HG03108 (cell line): Measurements from ENCODE around the gene GZF1.

Experiments used
- ATAC-seq: cut with Tn5 transposase; IDR thresholded peaks from one replicate; pipeline ENCODE4 v1.9.1; 2021; ENCODE audit warnings: moderate library complexity; ENCODE audit not compliant: unreplicated experiment

The GZF1 gene

DNA sequence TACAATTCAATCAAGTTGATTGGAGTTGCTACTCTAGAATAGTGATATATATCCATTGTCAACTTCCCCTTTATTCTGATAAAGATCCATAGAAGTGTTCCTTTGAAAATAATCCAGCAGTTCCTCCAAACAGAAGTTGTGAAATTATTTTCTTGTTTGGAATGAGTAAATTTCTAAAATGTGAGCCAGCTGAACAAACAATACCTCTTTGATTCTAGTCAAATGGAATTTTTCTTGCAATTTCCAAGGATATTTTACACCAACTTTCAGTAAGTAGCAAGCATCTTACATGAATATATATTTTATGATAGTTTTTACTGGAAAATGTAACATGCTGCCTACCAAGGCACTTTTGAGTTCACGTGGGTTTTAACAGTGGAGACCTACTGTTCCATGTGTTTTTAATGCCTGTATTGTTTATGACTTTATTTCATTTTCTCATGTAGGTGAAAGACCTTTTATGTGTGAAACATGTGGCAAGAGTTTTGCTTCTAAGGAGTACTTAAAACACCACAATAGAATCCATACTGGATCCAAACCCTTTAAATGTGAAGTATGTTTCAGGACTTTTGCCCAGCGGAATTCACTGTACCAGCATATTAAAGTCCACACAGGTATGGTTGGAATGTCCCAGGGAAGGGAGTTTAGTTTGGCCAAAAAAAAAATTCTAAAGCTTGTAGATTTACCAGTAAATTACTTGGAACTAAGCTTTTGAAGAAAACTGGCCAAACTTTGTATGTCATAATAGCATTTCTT, 6.5 kb downstream of the GZF1 start:
- no peak for ATAC-seq

DNA sequence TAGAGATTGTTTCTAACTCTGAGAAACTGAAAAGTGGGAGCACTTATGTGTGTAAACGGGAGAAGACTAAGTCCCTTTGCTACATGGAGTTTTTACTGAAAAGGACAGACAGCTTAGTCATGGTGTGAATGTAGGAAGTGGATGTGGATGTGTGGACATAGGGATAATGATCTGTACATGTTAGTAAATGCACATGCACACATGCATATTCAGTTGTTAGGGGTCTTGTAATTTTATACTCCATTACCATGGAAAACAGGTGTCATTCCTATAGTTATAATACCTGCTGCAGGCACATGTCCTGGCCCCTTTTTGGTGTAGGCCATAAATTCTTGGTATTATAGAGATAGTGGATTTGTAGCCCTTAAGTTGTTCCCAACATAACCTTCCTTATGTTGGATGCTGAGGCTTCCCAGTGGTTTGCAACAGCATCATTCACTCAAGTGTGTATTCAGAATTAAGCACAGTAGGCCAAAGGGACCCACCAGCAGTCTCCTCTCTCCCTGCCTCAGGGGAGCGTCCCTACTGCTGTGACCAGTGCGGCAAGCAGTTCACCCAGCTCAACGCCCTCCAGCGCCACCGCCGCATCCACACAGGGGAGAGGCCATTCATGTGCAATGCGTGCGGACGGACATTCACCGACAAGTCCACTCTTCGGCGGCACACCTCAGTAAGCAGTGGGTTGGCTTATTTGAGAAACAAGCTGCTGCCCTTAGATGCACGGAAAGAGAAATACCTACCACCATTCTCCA, 7.3 kb downstream of the GZF1 start:
- ATAC-seq: no peak

DNA sequence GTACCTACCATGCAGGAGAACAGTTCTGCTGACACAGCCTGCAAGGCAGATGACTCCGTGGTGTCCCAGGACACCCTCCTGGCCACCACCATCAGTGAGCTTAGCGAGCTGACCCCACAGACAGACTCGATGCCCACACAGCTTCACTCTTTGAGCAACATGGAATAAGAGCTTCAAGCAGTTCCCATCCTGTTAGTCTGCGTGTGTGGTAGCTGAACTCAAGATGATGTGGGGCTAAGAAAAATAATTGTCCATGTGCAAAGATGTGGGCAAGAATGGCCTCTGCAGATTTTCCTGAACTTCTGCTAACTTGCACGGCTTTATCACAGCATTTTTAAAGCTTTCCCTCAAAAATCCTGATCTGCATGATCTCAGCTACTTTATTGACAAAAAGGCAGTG, 8.3 kb downstream of the GZF1 start:
- ATAC-seq: no peak

DNA sequence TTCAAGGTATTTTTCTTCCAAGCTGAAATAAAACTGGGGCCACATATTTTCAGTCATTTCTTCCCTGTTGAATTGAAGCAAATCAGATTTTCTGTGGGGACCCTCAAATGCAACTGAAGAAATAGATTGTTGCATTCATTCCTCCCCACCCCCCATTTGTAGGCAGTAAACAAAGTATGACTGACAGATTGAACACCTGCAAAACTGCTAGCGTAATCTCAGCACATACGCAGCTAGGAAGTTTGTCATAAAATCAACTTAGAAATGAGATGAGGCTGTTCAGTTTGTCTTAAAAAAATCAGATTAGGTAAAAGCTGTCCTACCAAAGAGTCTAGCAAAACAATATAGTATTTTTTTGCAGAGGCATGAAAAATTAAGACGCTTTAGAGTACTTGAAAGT, 8.9 kb downstream of the GZF1 start:
- ATAC-seq: no peak

DNA sequence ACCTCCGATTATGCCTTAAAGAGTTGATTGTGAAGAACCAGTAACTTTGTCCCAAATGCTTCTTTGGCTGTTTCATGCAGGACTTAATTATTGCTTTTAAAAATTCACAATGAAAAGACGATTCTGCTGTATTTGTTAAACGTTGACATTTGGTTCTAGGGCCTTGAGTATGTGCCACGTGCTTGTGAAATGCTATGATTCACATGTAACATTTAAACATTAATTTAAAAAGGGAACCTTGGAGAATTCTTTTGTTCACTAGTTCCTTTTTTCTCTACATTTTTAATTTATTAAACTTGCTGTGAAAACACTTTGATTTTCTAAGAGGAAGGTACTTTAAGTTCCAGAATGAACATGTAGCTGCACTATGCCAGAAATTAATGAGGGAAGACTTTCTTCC, 9.5 kb downstream of the GZF1 start:
- no peak for ATAC-seq

DNA sequence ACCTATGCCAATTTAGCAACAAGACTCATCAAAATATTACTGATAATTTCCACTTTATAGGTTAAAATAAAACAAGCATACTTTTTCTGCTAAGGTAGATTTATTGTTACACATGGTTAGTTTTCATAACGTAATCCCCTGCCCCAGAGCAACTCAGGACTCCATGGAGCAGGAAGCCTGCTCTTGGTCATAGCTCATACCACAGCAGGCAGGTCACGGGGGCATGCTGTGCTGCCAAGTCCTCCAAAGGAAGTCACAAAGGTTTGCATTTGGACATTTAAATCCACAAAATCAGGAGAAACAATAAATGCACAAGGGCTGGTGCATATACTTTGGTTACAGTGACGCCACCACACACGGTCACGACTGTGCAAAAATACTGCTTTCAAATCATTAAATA, 12.5 kb downstream of the GZF1 start:
- ATAC-seq: no peak

DNA sequence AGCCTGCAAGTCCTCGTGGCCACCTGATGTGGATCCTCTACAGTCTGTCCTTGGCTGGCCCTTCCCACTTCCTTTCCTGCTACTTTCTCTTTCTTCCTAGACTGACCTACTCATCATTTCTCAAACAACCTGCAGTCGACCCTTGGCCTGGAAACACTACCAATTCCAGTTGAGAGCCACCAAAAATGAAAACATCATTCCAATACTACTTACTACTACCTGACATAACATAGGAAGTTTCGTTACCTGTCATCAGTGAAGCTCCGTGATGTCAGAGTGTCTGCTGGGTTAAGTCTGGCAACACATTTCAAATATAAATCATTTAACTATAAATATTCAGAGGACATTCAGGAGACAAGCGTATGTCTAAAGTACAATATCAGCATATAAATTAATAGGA, 13.8 kb downstream of the GZF1 start:
- ATAC-seq: no peak

DNA sequence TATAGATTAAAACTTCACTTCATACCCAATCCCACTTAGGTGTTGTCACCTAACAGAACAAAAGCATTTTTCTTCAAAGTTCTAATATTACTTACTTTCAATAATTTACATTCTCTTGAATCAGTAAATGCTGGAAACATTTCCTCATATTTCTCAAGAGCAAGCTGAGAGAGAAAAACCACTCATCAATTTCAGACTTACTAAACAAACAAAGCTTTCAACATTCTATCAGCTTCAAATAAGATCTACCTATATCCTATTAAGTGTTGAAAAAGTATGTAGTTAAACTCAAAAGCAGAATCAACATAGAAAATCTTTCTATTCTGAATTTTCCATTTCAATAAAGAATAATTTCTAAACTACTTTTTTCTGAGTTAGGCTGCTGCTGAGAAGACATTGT, 17.8 kb downstream of the GZF1 start:
- ATAC-seq: no peak

DNA sequence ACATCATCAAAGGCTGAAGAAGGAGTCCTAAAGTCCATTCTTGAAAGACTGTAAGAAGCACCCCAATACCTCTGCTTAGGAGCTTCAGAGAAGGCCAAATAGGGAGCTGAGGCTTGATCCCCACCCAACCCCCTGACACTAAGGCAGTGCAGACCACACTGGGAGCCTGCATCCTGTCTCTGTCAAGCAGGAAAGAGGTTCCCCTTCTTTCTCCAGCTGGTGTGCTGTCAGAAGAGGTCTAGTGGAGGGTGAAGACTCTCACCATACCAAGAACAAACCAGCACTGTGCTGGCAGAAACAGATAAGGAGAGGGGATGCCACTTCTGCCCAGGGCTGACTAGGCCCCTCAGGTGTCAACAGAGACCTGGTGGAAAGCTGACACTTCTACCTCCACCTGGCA, 19.9 kb downstream of the GZF1 start:
- no peak for ATAC-seq

DNA sequence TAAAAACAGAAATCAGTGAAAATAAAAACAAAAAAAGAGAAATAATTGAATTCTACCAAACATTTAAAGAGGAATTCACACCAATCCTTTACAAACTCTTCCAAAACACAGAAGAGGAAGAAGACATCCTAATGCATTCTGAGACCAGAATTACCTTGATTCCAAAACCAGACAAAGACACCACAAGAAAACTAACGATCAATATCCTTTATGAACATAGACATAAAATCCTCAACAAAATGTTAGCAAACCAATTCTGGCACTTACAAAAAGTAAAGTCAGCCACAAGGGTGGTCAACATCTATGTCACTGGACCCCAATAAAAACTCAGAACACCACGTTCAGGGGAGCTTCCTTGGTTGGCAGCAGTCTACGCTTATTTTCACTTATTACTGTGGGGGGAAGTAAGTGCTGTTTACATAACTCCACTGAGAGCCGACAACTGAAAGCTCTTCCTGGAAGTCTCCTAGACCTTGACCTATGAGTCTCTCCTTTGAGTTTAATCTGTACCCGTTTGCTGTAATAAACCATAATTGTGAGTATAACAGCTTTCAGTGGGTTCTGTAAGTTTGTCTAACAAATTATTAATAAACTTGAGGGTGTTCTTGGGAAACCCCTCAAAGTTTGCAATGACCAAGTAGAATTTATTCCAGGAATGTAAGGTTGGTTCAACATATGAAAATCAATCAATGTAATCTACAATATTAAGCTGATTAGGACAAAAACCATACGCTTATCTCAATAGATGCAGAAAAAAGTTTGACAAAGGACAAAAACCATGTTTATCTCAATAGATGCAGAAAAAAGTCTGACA, 24.5 kb downstream of the GZF1 start:
- no peak for ATAC-seq

DNA sequence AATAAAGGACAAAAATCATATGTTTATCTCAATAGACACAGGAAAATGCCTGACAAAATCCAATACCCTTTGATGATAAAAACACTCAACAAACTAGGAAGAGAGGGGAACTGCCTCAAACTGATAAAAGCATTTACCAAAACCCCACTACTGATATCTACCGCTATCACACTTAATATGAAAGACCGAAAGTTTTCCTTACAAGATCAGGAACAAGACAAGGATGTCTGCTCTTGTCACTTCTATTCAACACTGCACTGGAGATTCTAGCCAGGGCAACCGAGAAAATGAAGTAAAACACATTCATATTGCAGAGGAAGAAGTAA, 25.1 kb downstream of the GZF1 start:
- no peak for ATAC-seq

DNA sequence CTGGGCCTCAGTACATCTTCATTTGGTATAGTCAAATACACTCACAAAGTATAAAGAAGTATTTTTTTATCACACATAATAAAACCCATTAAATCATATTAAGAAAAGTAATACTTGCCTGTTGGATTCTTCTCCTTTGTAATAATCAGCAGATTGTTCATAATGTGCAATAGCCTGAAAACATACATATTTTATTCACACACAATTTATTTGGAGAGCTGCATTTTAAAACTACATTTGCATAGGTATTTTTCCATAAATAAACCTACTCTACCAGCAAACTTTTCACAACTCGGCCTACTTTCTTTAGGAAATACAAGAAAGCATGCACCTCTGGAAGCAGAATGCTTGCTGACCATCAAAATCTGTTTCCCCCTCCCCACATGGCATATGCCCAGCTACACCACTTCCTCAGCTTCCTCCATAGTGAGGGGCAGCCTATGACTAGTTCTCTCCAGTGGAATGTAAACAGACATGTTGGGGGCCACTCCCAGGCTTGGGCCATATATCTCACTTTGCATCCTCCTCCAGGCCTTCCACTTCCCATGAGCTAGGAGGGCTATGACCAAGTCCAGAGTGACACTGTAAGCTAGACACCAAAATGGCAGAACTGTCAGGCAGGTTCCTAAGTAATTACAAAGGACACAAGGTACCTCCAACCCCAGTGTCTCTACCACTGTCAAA, 28.3 kb downstream of the GZF1 start:
- ATAC-seq: no peak

DNA sequence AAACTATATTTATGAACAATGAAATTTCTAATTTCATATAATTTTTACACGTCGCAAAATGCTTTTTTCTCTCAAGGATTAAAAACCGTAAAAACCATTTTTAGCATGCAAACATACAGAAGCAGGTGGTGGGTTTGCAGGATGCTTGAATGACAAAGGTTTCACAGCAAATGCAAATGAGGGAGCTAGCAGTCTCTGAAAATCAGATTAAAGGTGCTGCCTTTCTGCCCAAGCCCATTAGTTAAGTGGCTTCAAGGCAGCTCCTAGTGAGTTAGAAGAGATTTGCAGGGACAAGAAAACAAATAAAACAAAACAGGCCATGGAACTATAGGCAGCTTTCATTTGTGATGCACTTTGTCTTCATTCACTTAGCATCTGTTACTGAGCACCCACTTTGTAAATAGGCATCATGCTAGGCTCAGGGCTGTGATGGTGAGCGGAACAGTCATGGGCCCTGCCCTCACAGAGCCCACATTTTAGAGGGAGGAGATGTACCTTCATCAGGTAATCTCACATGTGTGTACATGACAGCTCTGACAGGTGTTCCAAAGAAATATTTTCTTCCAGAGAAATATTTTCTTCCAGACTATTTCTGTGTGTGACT, 29.8 kb downstream of the GZF1 start:
- ATAC-seq: no peak

DNA sequence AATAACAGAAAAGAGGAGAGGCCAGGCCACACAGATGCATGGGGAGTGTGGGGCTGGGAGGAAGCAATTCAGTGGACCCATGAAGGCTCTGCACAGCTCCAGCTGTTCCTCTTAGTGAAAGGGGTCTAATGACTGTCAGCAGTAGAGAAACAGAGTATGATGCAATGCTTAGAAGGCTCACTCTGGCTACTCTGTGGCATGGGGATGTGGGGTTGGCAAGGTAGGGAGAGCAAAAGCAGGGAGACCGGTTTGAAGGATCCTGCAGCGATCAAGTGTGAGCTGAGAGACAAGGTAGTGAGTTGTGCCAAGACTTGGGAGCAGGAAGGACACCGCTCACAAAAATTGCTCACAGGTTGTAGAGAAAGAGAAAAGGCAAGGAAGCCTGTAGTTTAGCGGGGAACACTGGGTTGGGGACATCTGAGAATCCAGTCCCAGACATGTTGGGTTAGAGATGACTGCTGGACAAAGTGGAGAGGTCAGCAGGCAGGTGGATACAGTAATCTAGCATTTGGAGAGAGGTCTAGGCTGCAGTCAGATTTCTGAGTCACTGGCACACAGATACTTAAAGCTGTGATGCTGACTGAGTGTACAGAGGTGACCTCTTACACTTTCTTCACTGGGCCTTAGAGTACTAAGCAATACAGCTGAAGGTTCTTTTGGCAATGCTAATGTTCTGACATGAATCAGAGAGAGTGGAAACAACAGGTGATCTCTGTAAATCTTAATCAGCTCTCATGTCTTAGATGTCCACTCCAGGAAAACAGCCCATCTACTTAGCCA, 32.2 kb downstream of the GZF1 start:
- no peak for ATAC-seq

DNA sequence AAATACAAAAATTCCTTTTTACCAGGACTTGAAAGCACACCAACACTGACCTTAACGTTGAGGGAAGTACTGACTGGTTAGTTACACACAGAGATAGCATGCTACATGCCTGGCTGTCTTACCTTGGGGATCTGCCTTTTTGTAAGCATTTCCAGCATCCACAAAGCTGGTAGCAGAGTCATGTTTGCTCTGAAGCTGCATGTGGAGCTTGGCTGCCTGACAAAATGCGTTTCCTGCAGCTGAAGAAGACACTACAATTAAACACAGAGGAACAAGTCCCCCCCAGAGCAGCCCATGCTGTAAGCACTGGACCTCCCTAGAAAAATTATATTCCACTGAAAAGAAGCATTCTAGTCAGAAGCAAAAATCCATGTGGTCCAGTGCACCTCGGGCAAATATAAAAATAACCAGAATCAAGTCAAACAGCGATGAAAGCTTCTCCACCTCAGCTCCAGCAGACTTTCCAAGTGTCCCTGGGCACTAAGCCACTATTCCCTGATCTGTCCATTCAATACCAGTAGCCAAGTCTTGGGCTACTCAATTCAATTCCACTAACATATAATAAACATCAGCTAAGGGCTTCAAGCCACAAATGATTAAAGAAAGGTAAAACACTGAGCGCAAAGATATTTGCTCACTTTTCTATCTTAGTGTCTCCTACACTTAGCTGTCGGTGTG, 35.1 kb downstream of the GZF1 start:
- no peak for ATAC-seq

DNA sequence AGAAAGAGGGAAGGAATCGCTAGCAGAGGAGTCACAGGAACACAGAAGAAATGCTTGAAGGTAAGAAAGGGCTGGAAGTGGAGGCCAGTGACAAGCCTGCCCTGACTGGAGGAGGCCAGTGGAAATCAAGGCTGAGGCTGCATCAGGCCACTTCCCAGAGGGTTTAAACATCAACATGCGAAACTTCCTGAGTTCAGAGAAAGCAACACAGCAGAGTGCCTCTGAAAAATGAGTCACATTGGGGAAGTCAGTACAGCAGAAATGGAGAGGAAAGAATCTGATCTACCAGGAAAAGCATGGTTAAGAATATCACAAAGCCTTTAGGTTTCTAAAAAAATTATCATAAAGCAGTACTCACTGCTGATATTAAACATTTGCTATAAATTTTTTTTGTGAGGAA, 36.0 kb downstream of the GZF1 start:
- no peak for ATAC-seq

DNA sequence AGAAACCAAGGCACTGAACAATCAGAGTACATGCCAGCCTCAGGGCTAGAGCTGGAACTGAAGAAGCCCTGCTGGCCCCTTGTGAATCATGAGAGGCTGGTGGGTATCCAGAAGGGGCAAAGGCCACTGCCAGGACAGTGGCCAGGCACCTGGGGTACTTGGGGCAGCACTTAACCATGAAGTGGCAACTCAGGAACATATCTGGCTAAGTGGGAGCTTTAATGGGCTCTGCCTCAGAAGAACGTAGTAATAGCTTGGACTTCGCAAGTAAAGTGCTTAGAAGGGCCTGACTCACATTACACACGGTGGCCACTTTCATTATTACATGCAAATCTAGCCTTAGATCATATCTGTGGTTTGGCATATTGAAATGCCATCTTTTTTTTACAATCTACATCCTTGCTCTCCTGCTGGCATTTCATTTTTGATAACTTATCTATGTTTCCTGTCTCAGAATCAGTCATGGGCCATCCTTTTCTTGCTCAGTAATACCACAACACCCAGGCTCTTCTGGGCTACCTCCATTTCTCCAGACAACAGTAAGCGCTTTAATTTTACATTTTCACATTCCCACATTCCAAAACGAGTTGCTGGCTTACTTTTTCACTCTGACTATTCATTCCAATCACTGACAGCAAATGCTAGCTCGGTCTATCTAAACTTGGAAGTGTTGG, 37.7 kb downstream of the GZF1 start:
- peak; percentile 61 for ATAC-seq

DNA sequence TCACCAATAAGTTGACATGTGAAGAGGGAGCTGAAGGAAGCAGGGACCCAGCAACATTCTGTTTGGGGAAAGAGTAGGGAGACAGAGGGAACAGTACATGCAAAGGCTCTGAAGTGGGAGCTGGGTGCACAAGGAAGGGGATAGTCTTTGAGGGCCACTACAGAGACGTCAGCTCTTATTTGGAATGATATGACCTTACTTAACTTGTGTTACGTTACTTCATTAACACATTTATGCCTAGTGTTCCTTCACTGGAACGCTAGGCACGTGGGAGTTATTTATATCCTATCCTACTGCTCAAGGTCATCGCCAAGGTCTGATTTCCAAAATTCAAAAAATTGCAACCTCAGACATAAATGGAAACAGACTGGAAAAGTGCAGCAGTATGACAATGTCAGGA, 39.1 kb downstream of the GZF1 start:
- no peak for ATAC-seq

DNA sequence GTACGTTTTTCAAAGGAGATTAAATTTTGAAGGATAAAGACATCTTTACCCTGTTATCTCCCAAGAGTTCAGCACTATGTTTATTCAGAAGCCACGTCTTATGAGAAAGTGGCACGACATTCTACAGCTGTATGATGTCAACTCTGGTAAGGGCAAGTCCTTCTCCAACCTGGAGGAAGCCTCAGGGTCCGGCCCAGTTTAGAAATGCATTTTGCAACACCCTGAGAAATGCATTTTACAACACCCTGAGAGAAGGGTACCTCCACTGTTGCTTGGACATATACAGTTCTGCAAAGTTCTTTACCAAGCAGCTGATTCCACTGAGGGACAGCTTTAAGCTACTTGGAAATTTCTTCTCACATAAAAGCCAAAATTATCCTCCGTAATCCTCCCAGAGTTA, 41.8 kb downstream of the GZF1 start:
- no peak for ATAC-seq
